A204.1 (cell line): ENCODE measurements around the gene LAPTM5.

Source experiments
- FAIRE-seq: peaks from 2 replicates; lab custom pipeline; 2012; peaks lifted over from hg19 to GRCh38; lab: Jason Lieb, UNC

Gene LAPTM5

GRCh38 chr1:30728340-30728739 is 29.2 kb downstream of the LAPTM5 start:
- no peak for FAIRE-seq

GRCh38 chr1:30727824-30728223 is 29.8 kb downstream of the LAPTM5 start:
- no peak for FAIRE-seq

- no peak for FAIRE-seq
Observed at GRCh38 chr1:30726773-30727684, 30.5 kb downstream of the LAPTM5 start.

DNA sequence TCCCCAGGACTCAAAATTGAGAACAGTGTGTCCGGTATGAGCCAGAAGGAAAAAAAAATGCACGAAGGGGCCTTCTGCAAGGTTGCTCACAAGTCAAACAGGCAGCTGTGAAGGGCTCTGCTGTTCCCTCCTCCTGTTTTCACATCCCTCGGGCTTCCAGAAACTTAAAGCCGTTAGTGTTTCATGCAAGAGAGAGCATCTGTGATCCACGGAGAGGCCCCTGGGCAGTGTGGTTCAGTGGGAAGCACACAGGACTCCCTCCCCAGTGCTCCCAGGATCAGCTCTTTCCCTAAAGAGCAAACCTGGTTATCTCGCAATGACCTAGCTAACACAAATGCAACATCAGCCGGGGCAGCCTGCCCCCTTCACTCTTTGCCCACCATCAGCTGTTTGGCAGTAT is 31.3 kb downstream of the LAPTM5 start:
- FAIRE-seq: no peak

DNA sequence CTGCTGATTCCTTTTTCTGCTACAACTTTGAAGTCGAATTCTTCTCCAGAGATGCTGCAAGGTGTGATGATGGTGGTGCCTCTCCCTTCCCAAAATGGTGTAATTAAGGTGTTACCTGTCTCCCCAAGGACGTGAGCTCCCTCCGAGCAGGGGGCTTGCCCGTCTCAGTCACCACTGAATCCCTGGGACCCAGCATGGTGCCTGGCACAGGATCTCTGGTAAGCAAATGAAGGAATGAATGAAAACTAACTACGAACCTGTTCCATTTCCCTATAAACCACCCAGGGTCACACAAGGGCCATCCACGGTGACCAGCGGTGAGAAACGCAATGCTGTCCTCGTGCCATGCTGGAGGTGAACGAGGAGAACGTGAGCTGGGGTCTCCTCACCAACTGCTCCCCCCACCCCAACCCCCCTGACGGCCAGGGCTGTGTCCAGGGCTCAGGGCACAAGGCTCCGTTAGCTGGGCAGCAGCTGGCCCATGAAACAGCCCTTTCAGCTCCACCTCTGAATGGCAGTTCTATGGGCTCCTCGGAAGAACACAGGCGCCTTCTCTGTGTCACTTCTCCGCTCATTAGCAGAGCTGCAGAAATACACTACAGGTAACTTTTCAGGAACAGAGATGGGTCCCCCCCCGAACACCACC is 32.0 kb downstream of the LAPTM5 start:
- FAIRE-seq: no peak

- no peak for FAIRE-seq
Observed at GRCh38 chr1:30724655-30725421, 32.7 kb downstream of the LAPTM5 start.

DNA sequence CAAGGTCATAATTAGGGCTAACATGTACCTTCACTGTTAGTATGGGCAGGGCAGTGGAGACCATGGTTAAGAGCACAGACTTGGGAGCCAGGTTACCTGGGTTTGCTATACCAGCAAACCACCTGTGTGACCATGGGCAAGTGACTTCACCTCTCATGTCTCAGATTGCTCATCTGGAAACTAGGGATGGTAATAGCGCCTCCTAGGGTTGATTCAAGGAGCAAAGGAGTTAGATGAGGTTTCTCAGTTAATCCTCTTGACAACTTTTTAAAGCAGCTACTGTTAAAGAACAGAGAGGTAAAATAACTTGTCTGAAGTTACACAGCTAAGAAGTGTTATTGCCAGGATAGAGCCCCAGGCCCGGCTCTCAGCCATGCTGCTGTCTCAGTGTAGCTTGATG is 33.4 kb downstream of the LAPTM5 start:
- FAIRE-seq: no peak

- no peak for FAIRE-seq
Observed at GRCh38 chr1:30723331-30723755, 34.2 kb downstream of the LAPTM5 start, which contains the start of gene MATN1. Gene MATN1, minus strand, starts transcription at chr1:30723585. Its CDS starts 34 bp downstream, at chr1:30723551.

DNA sequence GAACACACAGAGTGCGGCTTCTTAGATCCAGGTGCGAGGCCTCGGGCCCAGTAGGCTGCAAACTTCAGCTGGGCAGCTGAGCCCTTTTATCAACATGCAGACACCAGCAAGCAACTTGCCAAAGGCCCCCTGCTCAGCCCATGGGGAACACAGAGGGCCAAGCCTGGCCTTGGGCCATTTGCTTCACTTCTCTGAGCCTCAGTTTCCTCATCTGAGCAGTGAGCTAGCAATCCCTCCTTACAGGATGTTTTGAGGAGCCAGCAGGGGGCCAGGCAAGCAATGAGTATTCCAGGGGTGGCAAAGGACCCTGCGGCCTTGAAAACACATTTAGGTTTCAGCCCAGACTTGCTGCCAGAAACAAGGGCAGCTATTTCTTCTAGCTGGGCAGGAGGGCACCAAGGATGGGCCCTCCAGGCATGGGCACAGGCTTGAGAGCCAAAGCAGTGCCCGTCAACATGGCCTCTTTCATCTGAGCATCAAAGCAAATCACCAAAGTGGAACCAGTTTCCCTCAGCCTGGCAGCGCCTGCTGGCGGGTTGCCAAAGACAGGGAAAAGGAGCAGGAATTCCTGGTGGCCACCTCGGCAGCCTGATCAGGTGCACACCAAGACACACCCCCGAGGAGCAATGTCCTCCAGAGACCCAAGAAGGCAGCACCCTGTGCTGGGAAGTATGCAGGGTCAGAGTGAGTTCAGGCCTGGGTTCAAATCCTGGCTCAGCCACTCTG is 35.6 kb downstream of the LAPTM5 start:
- no peak for FAIRE-seq

- no peak for FAIRE-seq
Observed at GRCh38 chr1:30721341-30721793, 36.2 kb downstream of the LAPTM5 start.

GRCh38 chr1:30720271-30721223 is 37.0 kb downstream of the LAPTM5 start:
- no peak for FAIRE-seq

GRCh38 chr1:30719406-30720270 is 37.9 kb downstream of the LAPTM5 start:
- no peak for FAIRE-seq

GRCh38 chr1:30718636-30719405 is 38.8 kb downstream of the LAPTM5 start:
- FAIRE-seq: no peak

DNA sequence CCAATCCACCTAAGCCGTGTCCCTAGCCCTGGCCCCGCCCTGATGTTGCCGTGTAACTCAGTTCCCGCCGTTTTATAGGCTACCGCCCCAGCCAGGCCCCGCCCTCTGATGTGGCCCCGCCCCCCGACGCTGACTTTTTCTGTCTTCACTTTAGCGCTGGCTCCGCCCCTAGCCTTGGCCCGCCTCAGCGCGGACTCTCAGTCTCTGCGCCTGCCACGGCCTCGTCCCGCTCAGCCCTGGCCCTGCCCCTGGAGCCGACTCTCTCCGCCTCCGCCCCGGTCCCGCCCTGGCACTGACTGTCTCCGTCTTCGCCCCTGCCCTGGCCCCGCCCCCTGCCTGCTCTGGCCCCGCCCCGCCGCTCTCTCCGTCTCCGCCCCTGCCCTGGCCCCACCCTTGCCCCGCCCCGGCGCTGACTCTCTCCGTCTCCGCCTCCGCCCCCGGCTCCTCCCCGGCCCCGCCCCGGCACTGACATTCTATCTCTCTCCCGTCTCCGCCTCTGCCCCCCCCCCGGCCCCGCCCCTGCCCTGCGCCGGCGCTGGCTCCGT is 39.4 kb downstream of the LAPTM5 start:
- FAIRE-seq: peak; percentile 90

GRCh38 chr1:30716646-30717045 is 40.9 kb downstream of the LAPTM5 start:
- FAIRE-seq: no peak

DNA sequence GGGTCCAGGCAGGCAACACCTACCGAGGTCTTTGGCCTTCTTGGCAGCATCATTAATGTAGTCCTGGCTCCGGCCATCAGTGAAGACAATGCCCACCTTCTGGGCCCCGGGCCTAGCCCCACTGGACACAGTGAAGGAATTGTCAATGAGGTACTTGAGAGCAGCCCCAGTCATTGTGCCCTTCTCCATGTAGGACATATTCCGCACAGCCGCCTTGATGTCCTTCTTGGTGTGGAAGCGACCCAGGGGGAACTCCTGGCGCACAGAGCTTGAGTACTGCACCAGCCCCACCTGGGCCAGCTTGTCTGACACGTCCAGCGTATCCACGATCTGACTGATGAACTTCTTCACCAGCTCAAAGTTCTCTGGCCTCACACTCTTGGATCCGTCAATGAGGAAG is 41.7 kb downstream of the LAPTM5 start:
- no peak for FAIRE-seq

- FAIRE-seq: no peak
Observed at GRCh38 chr1:30715216-30715615, 42.4 kb downstream of the LAPTM5 start.

DNA sequence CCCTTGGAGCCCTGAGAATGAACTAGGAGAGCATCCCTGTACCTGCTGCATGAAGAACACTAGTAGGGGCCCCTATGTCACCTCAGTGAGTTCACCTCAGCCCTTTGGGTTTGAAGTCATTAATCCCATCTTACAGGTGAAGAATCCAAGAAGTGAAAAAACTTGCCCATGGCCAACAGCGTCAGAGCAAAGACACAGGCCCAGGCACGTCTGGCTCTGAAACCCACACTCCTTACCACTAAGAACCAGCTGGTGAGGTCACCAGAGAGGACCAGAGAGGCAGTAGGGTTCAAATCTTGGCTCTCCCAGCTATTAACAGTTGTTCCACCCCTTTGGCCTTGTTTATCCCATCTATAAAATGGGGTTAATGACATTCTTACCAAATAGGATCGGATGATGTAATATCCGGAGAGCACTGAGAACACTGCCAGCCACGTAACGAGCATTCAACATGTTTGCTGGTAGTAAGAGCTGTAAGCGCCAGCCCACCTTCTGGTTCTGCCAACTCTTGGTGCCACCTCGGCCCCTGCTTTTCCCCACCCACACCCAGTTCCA is 43.0 kb downstream of the LAPTM5 start:
- no peak for FAIRE-seq
